ENCODE measurements around the gene ESPN.

- no peak for TF ChIP-seq CTCF (IDR thresholded peaks at IDR 0.05)
- no peak for TF ChIP-seq POLR2AphosphoS5 (IDR thresholded peaks at IDR 0.05)
Measured at GRCh38 chr1:6416906-6417305, 7.7 kb upstream of the ESPN start.
